H9 (cell line): ENCODE measurements around the gene TMC1. TPM values are rescaled to one million over a fixed set of nuclear protein-coding genes. Genes with fewer than 3 reads are reported as not detected.

Experiments used
- DNase-seq: peaks from one replicate; pipeline ENCODE4 v3.0.0-alpha.2; 2017
- H2AFZ ChIP-seq: one replicate; pipeline ENCODE4 v1.6.1; 2013; ENCODE audit warnings: mild to moderate bottlenecking, low read length, control low read depth, moderate library complexity
- H2AK5ac ChIP-seq: 2 replicates; pipeline ENCODE4 v1.6.1; 2013; ENCODE audit warnings: low read length, control low read depth, mixed read lengths; ENCODE audit not compliant: insufficient read length
- H2BK120ac ChIP-seq: one replicate; pipeline ENCODE4 v1.6.1; 2013; ENCODE audit warnings: low read depth, mild to moderate bottlenecking, low read length, control low read depth, inconsistent platforms; ENCODE audit not compliant: poor library complexity, severe bottlenecking
- H2BK12ac ChIP-seq: 2 replicates; pipeline ENCODE4 v1.6.1; 2013; ENCODE audit warnings: low read length, control low read depth, mixed read lengths, low read depth; ENCODE audit not compliant: insufficient read length
- H2BK15ac ChIP-seq: 2 replicates; pipeline ENCODE4 v1.6.1; 2013; ENCODE audit warnings: low read depth, low read length, control low read depth
- H2BK20ac ChIP-seq: one replicate; pipeline ENCODE4 v1.6.1; 2013; ENCODE audit warnings: low read depth, mild to moderate bottlenecking, low read length, control low read depth, inconsistent platforms; ENCODE audit not compliant: poor library complexity, severe bottlenecking
- H2BK5ac ChIP-seq: 2 replicates; pipeline ENCODE4 v1.6.1; 2013; ENCODE audit warnings: low read length, control low read depth, mixed read lengths; ENCODE audit not compliant: insufficient read length
- H3K14ac ChIP-seq: 2 replicates; pipeline ENCODE4 v1.6.1; 2013; ENCODE audit warnings: low read length, control low read depth; ENCODE audit not compliant: insufficient read depth
- H3K18ac ChIP-seq: 2 replicates; pipeline ENCODE4 v1.6.1; 2013; ENCODE audit warnings: low read depth, mild to moderate bottlenecking, mixed read lengths, low read length, control low read depth; ENCODE audit not compliant: insufficient read length
- H3K23ac ChIP-seq: 2 replicates; pipeline ENCODE4 v1.6.1; 2013; ENCODE audit warnings: low read length, control low read depth, mixed read lengths, low read depth; ENCODE audit not compliant: insufficient read length
- H3K23me2 ChIP-seq: 2 replicates; pipeline ENCODE4 v1.6.1; 2013; ENCODE audit warnings: low read depth, mild to moderate bottlenecking, mixed read lengths, low read length, control low read depth; ENCODE audit not compliant: insufficient read length, poor library complexity, severe bottlenecking
- H3K27ac ChIP-seq: 2 replicates; pipeline ENCODE4 v1.5.1; 2013; ENCODE audit warnings: low read length, control low read depth, mixed read lengths, low read depth; ENCODE audit not compliant: insufficient read length
- H3K27me3 ChIP-seq: 2 replicates; pipeline ENCODE4 v1.6.1; 2013; ENCODE audit warnings: low read length, control low read depth, inconsistent platforms; ENCODE audit not compliant: insufficient read depth
- H3K4ac ChIP-seq: 2 replicates; pipeline ENCODE4 v1.6.1; 2013; ENCODE audit warnings: low read depth, mild to moderate bottlenecking, control low read depth, inconsistent platforms, low read length, moderate library complexity
- H3K4me1 ChIP-seq: 2 replicates; pipeline ENCODE4 v1.6.1; 2013; ENCODE audit warnings: low read length, control low read depth, inconsistent platforms; ENCODE audit not compliant: insufficient read depth
- H3K4me2 ChIP-seq: 2 replicates; pipeline ENCODE4 v1.6.1; 2013; ENCODE audit warnings: low read length, control low read depth, mixed read lengths; ENCODE audit not compliant: insufficient read length, insufficient read depth
- H3K56ac ChIP-seq: 2 replicates; pipeline ENCODE4 v1.6.1; 2013; ENCODE audit warnings: low read depth, mild to moderate bottlenecking, mixed read lengths, low read length, control low read depth; ENCODE audit not compliant: insufficient read length
- H3K79me1 ChIP-seq: 2 replicates; pipeline ENCODE4 v1.6.1; 2013; ENCODE audit warnings: low read depth, mild to moderate bottlenecking, moderate library complexity, low read length, control low read depth, inconsistent platforms; ENCODE audit not compliant: insufficient read depth, poor library complexity, severe bottlenecking
- H3K79me2 ChIP-seq: 2 replicates; pipeline ENCODE4 v1.6.1; 2013; ENCODE audit warnings: low read length, control low read depth, inconsistent platforms; ENCODE audit not compliant: insufficient read depth
- H3K9ac ChIP-seq: 2 replicates; pipeline ENCODE4 v1.6.1; 2013; ENCODE audit warnings: low read length, control low read depth, mixed read lengths; ENCODE audit not compliant: insufficient read length; ENCODE audit errors: extremely low read depth
- H3K9me3 ChIP-seq: one replicate; pipeline ENCODE4 v1.6.1; 2013; ENCODE audit warnings: low read depth, low read length, inconsistent platforms; ENCODE audit not compliant: control insufficient read depth
- H3T11ph ChIP-seq: one replicate; pipeline ENCODE4 v1.6.1; 2013; ENCODE audit warnings: mild to moderate bottlenecking, low read length, control low read depth, inconsistent platforms
- H4K20me1 ChIP-seq: one replicate; pipeline ENCODE4 v1.6.1; 2013; ENCODE audit not compliant: control insufficient read depth, insufficient read length, insufficient read depth
- H4K5ac ChIP-seq: 2 replicates; pipeline ENCODE4 v1.6.1; 2013; ENCODE audit warnings: low read depth, mild to moderate bottlenecking, mixed read lengths, low read length, control low read depth; ENCODE audit not compliant: insufficient read length
- H4K8ac ChIP-seq: replicated peaks from 2 replicates; pipeline ENCODE4 v1.6.1; 2013; ENCODE audit warnings: low read length, control low read depth, mixed read lengths, low read depth; ENCODE audit not compliant: insufficient read length
- H4K91ac ChIP-seq: 2 replicates; pipeline ENCODE4 v1.6.1; 2013; ENCODE audit warnings: low read depth, mild to moderate bottlenecking, moderate library complexity, mixed read lengths, low read length, control low read depth; ENCODE audit not compliant: insufficient read length
- H3K27ac Mint-ChIP-seq, 3 experiments: 2 replicates in 2 of 3; 3 replicates in 1 of 3; pipeline ENCODE4 v1.8.0; 2020 to 2021; ENCODE audit warnings: mixed read lengths in 3 of 3, mild to moderate bottlenecking in 1 of 3, moderate library complexity in 1 of 3
- H3K27me3 Mint-ChIP-seq: 2 replicates; pipeline ENCODE4 v1.8.0; 2021; ENCODE audit warnings: low read depth, mild to moderate bottlenecking, moderate library complexity, mixed read lengths
- H3K36me3 Mint-ChIP-seq, 3 experiments: 2 replicates in 2 of 3; 3 replicates in 1 of 3; pipeline ENCODE4 v1.8.0; 2020 to 2021; ENCODE audit warnings: low read depth in 3 of 3, mixed read lengths in 3 of 3; ENCODE audit not compliant: insufficient read depth in 1 of 3
- H3K4me1 Mint-ChIP-seq, 2 experiments: 2 replicates each; pipeline ENCODE4 v1.8.0; 2020; ENCODE audit warnings: mixed read lengths in 2 of 2
- H3K4me3 Mint-ChIP-seq, 2 experiments: 2 replicates in 1 of 2; 3 replicates in 1 of 2; pipeline ENCODE4 v1.8.0; 2020 to 2021; ENCODE audit warnings: mild to moderate bottlenecking in 2 of 2, mixed read lengths in 2 of 2, moderate library complexity in 1 of 2
- H3K9me3 Mint-ChIP-seq, 2 experiments: 2 replicates in 1 of 2; 3 replicates in 1 of 2; pipeline ENCODE4 v1.8.0; 2020; ENCODE audit warnings: mild to moderate bottlenecking in 2 of 2, mixed read lengths in 2 of 2, moderate library complexity in 1 of 2
- CTCF ChIP-seq: fragments of 200-600 bp; sonication (generic); conservative IDR thresholded peaks from 3 replicates; pipeline ENCODE4 v1.8.0; 2021; ENCODE audit warnings: antibody characterized with exemption, mild to moderate bottlenecking
- WGBS: extraction: QIAGEN DNeasy Blood & Tissue Kit; methylation state at CpG from one replicate; pipeline ENCODE4 v1.1.7; 2013; ENCODE audit warnings: missing lambda C conversion rate, low lambda C conversion rate, mixed read lengths; ENCODE audit not compliant: insufficient read length; ENCODE audit errors: extremely low coverage; 5-methylcytosine and 5-hydroxymethylcytosine counted together
- total RNA-seq: library from RNA; stranded (reverse); gene quantifications from 2 replicates; pipeline ENCODE4 v1.2.1, GENCODE V29; 2021

The TMC1 gene
- total RNA-seq, 1 experiment from 2014 or later: 2.4 TPM

DNA sequence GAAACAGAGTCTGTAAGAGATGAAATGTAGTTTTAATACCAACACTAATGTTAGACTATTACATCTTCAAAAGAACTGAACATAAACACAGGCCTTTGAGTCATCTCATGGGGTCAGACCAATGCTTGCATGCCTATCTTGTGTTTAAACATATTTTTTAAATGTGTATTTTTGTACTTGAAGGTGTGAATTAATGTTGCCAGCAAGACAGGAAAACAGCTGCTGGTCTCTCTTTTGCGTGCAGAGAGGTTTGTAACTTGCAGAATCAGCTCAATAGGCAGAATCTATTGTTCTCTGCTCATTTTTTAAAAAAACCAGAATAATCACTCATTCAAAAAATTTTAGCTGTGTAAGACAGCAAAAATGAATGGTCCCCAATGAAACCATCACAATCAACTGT is 251.3 kb downstream of the TMC1 start:
- H2AK5ac ChIP-seq: no peak overlapping the region
- H3K14ac ChIP-seq: no peak overlapping the region
- H3K56ac ChIP-seq: no peak overlapping the region
- H4K8ac ChIP-seq: no peak overlapping the region
- no peak overlapping the region for H3K9ac ChIP-seq
- Mint-ChIP-seq H3K27ac (no peak overlapping the region), H3K27me3 (no peaks in the 10 kb centered on the region), H3K36me3 (peaks cover 0 to 6% (median 0%) of the 10 kb centered on the region in 3 experiments; a peak in 1 of 7 replicates), H3K9me3 (no peaks in the 10 kb centered on the region; a peak in 1 of 5 replicates), H3K4me3 (no peak overlapping the region), H3K4me1 (peaks cover 0 to 10% of the 10 kb centered on the region in 2 experiments; a peak in 2 of 4 replicates)
- H2BK5ac ChIP-seq: no peak overlapping the region
- H3K27me3 ChIP-seq: no peaks in the 10 kb centered on the region
- no peaks in the 10 kb centered on the region for H3K9me3 ChIP-seq
- no peaks in the 10 kb centered on the region for H3K79me1 ChIP-seq
- H3K18ac ChIP-seq: no peak overlapping the region
- H4K91ac ChIP-seq: no peak overlapping the region
- H4K20me1 ChIP-seq: no peaks in the 10 kb centered on the region
- no peak overlapping the region for H3K23ac ChIP-seq
- no peak overlapping the region for H2AFZ ChIP-seq
- H2BK120ac ChIP-seq: no peak overlapping the region
- no peak overlapping the region for H2BK12ac ChIP-seq
- H3K23me2 ChIP-seq: no peaks in the 10 kb centered on the region
- no peak overlapping the region for H2BK15ac ChIP-seq
- no peak overlapping the region for H2BK20ac ChIP-seq
- H3K4me2 ChIP-seq: no peak overlapping the region
- no peak overlapping the region for H4K5ac ChIP-seq
- H3K27ac ChIP-seq: no peak overlapping the region
- no peak overlapping the region for H3K4ac ChIP-seq
- H3T11ph ChIP-seq: no peak overlapping the region
- no peaks in the 10 kb centered on the region for H3K79me2 ChIP-seq
- no peaks in the 10 kb centered on the region for H3K4me1 ChIP-seq
- TF ChIP-seq CTCF: no peak
- no CpG with 5 or more reads among the region's 1 CpG for WGBS
- DNase-seq: no peak
